KBM-7 (cell line): ENCODE results near the gene FAM76B.
A peak's percentile ranks its signal among the peaks of the same experiment; 100 is the strongest.
"Not testable (repeated sequence)": the region's sequence is repeated elsewhere in the genome, so short reads cannot be mapped to it uniquely, and the experiment has no call there.

Experiments used
- DNase-seq: peaks from one replicate; pipeline ENCODE4 v3.0.0-alpha.2; 2015
- in situ Hi-C: fragments of 300-500 bp; cut with MboI; formaldehyde crosslinking; loops from 2 replicates; pipeline ENCODE4 v1.14.3; 2020; ENCODE audit warnings: low sequenced_read_pairs, low pct_unique_long_range_greater_than_20kb, mixed read lengths

FAM76B gene

GRCh38 chr11:95789506-95790122 is at the start of gene FAM76B:
FAM76B (minus strand) TSS chr11:95789782; CDS start chr11:95789478, 304 bp downstream.
- in situ Hi-C loops, result no loop called here
- DNase-seq, result peak; percentile 100

GRCh38 chr11:95835768-95836488 is 46.3 kb upstream of the FAM76B start:
- DNase-seq, result peak; percentile 73
- in situ Hi-C loops, result no loop called here

DNA sequence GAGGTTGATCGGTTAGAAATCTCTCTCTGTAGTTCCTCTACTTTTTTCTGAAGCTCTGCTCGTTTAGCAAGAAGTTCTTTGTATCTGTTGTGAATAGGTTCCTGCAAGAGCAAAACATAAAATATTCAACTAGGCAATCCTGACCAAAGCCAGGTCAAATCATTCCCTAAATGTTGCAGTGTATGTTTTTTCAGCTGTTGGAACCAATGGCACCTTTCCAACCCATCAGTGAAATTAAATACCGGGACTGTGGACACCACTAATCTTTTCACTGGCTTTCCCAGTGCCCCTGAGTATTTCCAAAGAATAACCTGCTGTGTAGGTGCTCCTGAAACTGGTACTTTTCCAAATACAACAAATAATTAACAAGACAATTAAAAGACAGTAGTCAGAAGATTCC is 45.8 kb upstream of the FAM76B start:
- in situ Hi-C loops, result no loop called here
- DNase-seq, result no peak

GRCh38 chr11:95833378-95833777 is 43.8 kb upstream of the FAM76B start:
- DNase-seq, result no peak
- in situ Hi-C loops, result no loop called here

GRCh38 chr11:95832763-95833162 is 43.2 kb upstream of the FAM76B start:
- in situ Hi-C loops, result no loop called here
- DNase-seq, result no peak

GRCh38 chr11:95831198-95831883 is 41.8 kb upstream of the FAM76B start:
- in situ Hi-C loops, result no loop called here
- no peak for DNase-seq

DNA sequence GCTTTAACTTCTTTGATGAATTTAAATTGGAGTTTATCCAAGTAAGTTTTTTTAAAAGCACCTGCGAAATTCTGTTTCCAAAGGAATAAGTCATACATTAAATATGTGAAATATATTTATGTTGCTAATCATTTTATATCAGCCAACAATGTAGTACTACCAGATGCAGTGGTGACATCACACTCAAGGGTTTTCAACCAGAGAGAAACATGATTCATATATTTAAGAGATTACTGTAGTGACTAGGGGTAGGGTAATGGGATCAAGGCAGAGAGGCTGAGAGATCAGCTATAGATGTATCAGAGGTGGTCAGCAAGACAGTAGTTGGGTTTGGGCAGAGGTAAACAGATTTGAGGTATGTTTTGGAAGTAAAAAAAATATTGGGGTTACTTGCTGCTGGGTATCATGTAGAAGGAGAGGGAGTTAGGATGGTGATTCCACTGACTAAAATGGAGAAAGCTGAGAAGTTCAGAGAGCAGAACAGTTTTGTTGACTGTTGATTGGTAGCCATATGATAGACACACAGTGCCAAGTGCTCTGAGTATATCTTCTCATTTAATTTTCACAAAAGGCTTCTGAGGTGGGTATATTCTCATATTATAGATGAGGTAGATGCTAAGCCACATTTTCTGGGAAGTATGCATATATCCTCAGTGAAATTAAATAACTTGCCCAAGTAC is 40.1 kb upstream of the FAM76B start:
- in situ Hi-C loops, result no loop called here
- no peak for DNase-seq

GRCh38 chr11:95827696-95828095 is 38.1 kb upstream of the FAM76B start:
- in situ Hi-C loops, result no loop called here
- DNase-seq, result no peak

- no peak for DNase-seq
- in situ Hi-C loops, result no loop called here
Measured at GRCh38 chr11:95821640-95822039, 32.1 kb upstream of the FAM76B start.

DNA sequence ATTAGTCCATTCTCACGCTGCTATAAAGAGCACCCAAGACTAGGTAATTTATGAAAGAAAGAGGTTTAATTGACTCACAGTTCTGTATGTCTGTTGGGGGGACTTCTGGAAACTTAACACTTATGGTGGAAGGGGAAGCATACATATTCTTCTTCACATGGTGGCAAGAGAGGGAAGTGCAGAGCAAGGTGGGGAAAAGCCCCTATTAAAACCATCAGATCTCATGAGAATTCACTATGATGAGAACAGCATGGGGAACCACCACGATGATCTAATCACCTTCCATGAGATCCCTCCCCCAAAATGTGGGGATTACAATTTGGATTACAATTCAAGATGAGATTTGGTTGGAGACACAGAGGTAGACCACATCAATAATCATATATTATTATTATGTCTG is 26.5 kb upstream of the FAM76B start:
- no peak for DNase-seq
- in situ Hi-C loops, result no loop called here

DNA sequence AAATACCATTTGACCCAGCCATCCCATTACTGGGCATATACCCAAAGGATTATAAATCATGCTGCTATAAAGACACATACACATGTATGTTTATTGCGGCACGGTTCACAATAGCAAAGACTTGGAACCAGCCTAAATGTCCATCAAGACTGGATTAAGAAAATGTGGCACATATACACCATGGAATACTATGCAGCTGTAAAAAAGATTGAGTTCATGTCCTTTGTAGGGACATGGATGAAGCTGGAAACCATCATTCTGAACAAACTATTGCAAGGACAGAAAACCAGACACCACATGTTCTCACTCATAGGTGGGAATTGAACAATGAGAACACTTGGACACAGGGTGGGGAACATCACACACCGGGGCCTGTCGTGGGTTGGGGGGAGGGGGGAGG is 21.5 kb upstream of the FAM76B start:
- DNase-seq, in situ Hi-C loops: not testable (repeated sequence)

DNA sequence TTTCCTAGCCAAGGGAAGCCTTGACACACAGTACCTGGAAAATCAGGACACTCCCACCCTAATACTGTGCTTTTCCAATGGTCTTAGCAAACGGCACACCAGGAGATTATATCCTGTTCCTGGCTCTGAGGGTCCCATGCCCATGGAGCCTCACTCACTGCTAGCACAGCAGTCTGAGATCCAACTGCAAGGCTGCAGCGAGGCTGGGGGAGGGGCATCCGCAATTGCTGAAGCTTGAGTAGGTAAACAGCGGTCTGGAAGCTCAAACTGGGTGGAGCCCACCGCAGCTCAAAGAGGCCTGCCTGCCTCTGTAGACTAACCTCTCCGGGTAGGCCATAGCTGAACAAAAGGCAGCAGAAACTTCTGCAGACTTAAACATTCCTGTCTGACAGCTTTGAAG is 16.9 kb upstream of the FAM76B start:
- DNase-seq, in situ Hi-C loops: not testable (repeated sequence)

DNA sequence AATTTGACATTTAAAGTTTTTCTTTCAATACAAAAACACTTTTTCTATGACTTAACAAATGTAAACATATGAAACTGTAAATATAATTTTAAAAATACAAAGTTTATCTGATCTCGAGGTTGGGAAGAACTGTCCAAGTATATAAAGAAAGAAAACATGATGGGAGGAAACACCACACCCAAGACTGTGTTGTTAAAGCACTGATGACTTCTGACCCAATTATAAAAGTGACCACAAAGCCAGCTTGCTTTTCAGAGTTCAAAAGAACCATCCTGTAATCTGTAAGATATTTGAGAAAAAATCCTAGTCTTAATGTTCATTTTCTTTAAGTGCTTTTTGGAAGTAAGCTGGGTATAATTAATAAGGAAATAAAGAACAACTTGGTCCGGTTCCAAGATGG is 16.3 kb upstream of the FAM76B start:
- DNase-seq, result no peak
- in situ Hi-C loops, result no loop called here

DNA sequence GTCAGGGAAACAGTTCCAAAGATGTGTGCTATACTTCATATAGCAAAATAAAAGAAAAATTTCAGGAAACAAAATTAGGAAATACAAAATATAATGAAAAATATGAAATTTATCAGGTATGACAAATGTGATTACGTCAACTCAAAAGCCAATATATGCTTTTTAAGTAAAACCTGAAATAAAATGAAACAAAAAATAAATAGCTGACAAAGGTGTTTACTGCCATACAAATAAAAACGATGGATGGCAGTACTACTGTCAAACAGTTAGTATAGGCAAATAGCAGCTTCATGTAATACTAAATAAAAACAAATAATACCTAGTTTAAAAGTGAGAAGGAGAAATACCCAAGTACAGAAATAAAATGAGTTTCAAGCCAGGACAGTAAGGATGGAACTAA is 14.4 kb upstream of the FAM76B start:
- in situ Hi-C loops, result no loop called here
- no peak for DNase-seq

- DNase-seq, result no peak
- in situ Hi-C loops, result no loop called here
Measured at GRCh38 chr11:95802806-95803205, 13.2 kb upstream of the FAM76B start.

- in situ Hi-C loops, result no loop called here
Measured at GRCh38 chr11:95800438-95800837, 10.9 kb upstream of the FAM76B start.

GRCh38 chr11:95799546-95799945 is 10.0 kb upstream of the FAM76B start:
- in situ Hi-C loops, result no loop called here

More at GRCh38 chr11:95800438-95800837, 10.9 kb upstream of the FAM76B start:
- DNase-seq, result no peak

DNA sequence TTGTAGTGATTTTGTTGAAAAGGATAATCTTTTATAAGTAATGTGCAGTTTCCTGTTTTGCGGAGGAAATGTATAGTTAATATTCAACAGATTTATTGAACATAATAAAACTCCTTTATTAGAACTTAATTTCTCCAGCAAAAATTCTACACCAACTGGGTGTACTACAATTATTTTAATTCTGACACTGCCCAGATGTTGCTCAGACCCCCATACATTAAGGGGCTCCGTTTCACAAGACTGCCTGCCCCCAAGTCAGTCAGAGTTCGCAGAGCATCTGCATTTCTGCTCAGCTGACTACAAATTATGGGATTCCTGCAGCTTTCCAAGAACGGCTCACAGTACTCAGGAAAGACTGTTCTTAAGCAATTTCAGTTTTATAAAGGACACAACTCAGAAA is 6.9 kb upstream of the FAM76B start:
- DNase-seq, result no peak
- in situ Hi-C loops, result no loop called here

More at GRCh38 chr11:95799546-95799945, 10.0 kb upstream of the FAM76B start:
- DNase-seq, result no peak

- in situ Hi-C loops, result no loop called here
- DNase-seq, result no peak
Measured at GRCh38 chr11:95795627-95796295, 6.2 kb upstream of the FAM76B start.
